ENCODE data around the gene GTPBP1. TPM values are rescaled to one million over a fixed set of nuclear protein-coding genes. Genes with fewer than 3 reads are reported as not detected.

GTPBP1 gene
- total RNA-seq, 1 experiment from 2014 or later = 108 TPM

DNA sequence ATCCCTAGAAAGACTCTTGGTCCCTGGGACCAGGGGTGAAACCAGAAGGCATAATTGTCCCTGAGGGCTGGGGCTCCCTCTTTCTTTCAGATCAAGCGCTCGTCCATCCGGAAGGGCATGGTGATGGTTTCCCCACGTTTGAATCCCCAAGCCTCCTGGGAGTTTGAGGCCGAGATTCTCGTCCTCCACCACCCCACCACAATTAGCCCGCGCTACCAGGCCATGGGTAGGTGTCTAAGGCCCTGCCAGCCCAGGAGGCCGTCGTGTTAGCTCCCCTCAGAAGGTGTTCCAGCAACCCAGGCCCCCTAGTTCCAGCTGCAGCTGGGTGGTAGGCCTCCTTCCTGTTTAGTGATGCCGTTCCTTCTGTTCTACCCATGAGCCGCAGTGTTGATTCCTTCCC lies 21.4 kb downstream of the GTPBP1 start:
- no peaks in the 10 kb centered on the region for H3K4me1 ChIP-seq (ENCODE audit: insufficient read depth, low read length)
- H3K23ac ChIP-seq (ENCODE audit: insufficient read length, low read depth, low read length) = no peak overlapping the region
- H3K79me2 ChIP-seq (ENCODE audit: insufficient read depth, low read length) = no peaks in the 10 kb centered on the region
- H3T11ph ChIP-seq (ENCODE audit: low read length) = no peak overlapping the region
- Mint-ChIP-seq H3K36me3 (ENCODE audit: insufficient read depth in 1 of 3, low read depth in 3 of 3) (peaks cover 50 to 98% (median 92%) of the 10 kb centered on the region in 3 experiments; a peak in 6 of 7 replicates), H3K27ac (peak overlapping the region in 1 of 3 experiments; percentile 85; a peak in 1 of 7 replicates), H3K4me1 (no peaks in the 10 kb centered on the region), H3K27me3 (ENCODE audit: low read depth) (no peaks in the 10 kb centered on the region), H3K9me3 (no peaks in the 10 kb centered on the region), H3K4me3 (no peak overlapping the region)
- H3K27me3 ChIP-seq (ENCODE audit: insufficient read depth, low read length) = no peaks in the 10 kb centered on the region
- no peak overlapping the region for H2BK5ac ChIP-seq (ENCODE audit: insufficient read length, low read length)
- no peak overlapping the region for H3K27ac ChIP-seq (ENCODE audit: insufficient read length, low read depth, low read length)
- H2AK5ac ChIP-seq (ENCODE audit: insufficient read length, low read length) = no peak overlapping the region
- no peaks in the 10 kb centered on the region for H3K23me2 ChIP-seq (ENCODE audit: insufficient read length, low read depth, low read length, poor library complexity, severe bottlenecking)
- H3K56ac ChIP-seq (ENCODE audit: insufficient read length, low read depth, low read length) = no peak overlapping the region
- H3K9ac ChIP-seq (ENCODE audit: extremely low read depth, insufficient read length, low read length) = no peak overlapping the region
- H2BK20ac ChIP-seq (ENCODE audit: low read depth, low read length, poor library complexity, severe bottlenecking) = no peak overlapping the region
- H3K4me2 ChIP-seq (ENCODE audit: insufficient read depth, insufficient read length, low read length) = no peak overlapping the region
- H3K14ac ChIP-seq (ENCODE audit: insufficient read depth, low read length) = no peak overlapping the region
- H4K5ac ChIP-seq (ENCODE audit: insufficient read length, low read depth, low read length) = no peak overlapping the region
- no peaks in the 10 kb centered on the region for H4K20me1 ChIP-seq (ENCODE audit: control insufficient read depth, insufficient read depth, insufficient read length)
- no peak overlapping the region for H4K8ac ChIP-seq (replicated peaks; ENCODE audit: insufficient read length, low read depth, low read length)
- DNase-seq = no peak
- H2BK15ac ChIP-seq (ENCODE audit: low read depth, low read length) = no peak overlapping the region
- no peak overlapping the region for H2BK120ac ChIP-seq (ENCODE audit: low read depth, low read length, poor library complexity, severe bottlenecking)
- WGBS (ENCODE audit: extremely low coverage, insufficient read length, low lambda C conversion rate) = no CpG with 5 or more reads among the region's 12 CpGs
- H3K79me1 ChIP-seq (ENCODE audit: insufficient read depth, low read depth, low read length, poor library complexity, severe bottlenecking) = no peaks in the 10 kb centered on the region
- no peak overlapping the region for H3K4ac ChIP-seq (ENCODE audit: low read depth, low read length)
- H3K9me3 ChIP-seq (ENCODE audit: control insufficient read depth, low read depth, low read length) = no peaks in the 10 kb centered on the region
- H2BK12ac ChIP-seq (ENCODE audit: insufficient read length, low read depth, low read length) = no peak overlapping the region
- H2AFZ ChIP-seq (ENCODE audit: low read length) = no peak overlapping the region
- H4K91ac ChIP-seq (ENCODE audit: insufficient read length, low read depth, low read length) = no peak overlapping the region
- TF ChIP-seq, protein P1, sequence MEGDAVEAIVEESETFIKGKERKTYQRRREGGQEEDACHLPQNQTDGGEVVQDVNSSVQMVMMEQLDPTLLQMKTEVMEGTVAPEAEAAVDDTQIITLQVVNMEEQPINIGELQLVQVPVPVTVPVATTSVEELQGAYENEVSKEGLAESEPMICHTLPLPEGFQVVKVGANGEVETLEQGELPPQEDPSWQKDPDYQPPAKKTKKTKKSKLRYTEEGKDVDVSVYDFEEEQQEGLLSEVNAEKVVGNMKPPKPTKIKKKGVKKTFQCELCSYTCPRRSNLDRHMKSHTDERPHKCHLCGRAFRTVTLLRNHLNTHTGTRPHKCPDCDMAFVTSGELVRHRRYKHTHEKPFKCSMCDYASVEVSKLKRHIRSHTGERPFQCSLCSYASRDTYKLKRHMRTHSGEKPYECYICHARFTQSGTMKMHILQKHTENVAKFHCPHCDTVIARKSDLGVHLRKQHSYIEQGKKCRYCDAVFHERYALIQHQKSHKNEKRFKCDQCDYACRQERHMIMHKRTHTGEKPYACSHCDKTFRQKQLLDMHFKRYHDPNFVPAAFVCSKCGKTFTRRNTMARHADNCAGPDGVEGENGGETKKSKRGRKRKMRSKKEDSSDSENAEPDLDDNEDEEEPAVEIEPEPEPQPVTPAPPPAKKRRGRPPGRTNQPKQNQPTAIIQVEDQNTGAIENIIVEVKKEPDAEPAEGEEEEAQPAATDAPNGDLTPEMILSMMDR (conservative IDR thresholded peaks at IDR 0.05) = no peak
- no peak overlapping the region for H3K18ac ChIP-seq (ENCODE audit: insufficient read length, low read depth, low read length)

Measured in H9 (cell line).